ACC112 (cell line): ENCODE measurements around the gene MUC20.
"Not testable (repeated sequence)": the region's sequence is repeated elsewhere in the genome, so short reads cannot be mapped to it uniquely, and the experiment has no call there.

Experiments
- H2AFZ ChIP-seq: fragments of 200-600 bp; sonication (generic); one replicate; pipeline ENCODE4 v1.6.0; 2017; ENCODE audit warnings: antibody characterized with exemption, low read length; ENCODE audit not compliant: unreplicated experiment
- H3K27ac ChIP-seq: fragments of 200-600 bp; sonication (generic); 2 replicates; pipeline ENCODE4 v1.5.1; 2014; ENCODE audit warnings: low read depth, mild to moderate bottlenecking, antibody characterized with exemption, low read length, moderate library complexity
- H3K27me3 ChIP-seq: fragments of 200-600 bp; sonication (generic); 2 replicates; pipeline ENCODE4 v1.6.1; 2014; ENCODE audit warnings: mild to moderate bottlenecking, antibody characterized with exemption, low read length, moderate library complexity, mixed read lengths; ENCODE audit not compliant: insufficient read depth
- H3K36me3 ChIP-seq: fragments of 200-600 bp; sonication (generic); 2 replicates; pipeline ENCODE4 v1.6.1; 2016; ENCODE audit warnings: mild to moderate bottlenecking, antibody characterized with exemption, low read length, moderate library complexity, mixed read lengths; ENCODE audit not compliant: insufficient read depth
- H3K4me1 ChIP-seq: fragments of 200-600 bp; sonication (generic); one replicate; pipeline ENCODE4 v1.6.1; 2016; ENCODE audit warnings: low read length, mixed read lengths; ENCODE audit not compliant: insufficient read depth, unreplicated experiment, control insufficient read depth
- H3K4me3 ChIP-seq: fragments of 200-600 bp; sonication (generic); 2 replicates; pipeline ENCODE4 v1.5.1; 2014; ENCODE audit warnings: mild to moderate bottlenecking, low read depth, low read length
- H3K79me2 ChIP-seq: fragments of 200-600 bp; sonication (generic); one replicate; pipeline ENCODE4 v1.6.0; 2016; ENCODE audit warnings: low read length; ENCODE audit not compliant: control insufficient read depth, unreplicated experiment, insufficient read depth

MUC20 gene

GRCh38 chr3:195712535-195712910 is 8.3 kb upstream of the MUC20 start:
- not testable (repeated sequence) for H3K36me3 ChIP-seq, H3K27ac ChIP-seq, H3K79me2 ChIP-seq, H3K4me3 ChIP-seq, H2AFZ ChIP-seq
- H3K4me1 ChIP-seq = peaks cover 11% of the 10 kb centered on the region
- H3K27me3 ChIP-seq = peaks cover 11% of the 10 kb centered on the region

DNA sequence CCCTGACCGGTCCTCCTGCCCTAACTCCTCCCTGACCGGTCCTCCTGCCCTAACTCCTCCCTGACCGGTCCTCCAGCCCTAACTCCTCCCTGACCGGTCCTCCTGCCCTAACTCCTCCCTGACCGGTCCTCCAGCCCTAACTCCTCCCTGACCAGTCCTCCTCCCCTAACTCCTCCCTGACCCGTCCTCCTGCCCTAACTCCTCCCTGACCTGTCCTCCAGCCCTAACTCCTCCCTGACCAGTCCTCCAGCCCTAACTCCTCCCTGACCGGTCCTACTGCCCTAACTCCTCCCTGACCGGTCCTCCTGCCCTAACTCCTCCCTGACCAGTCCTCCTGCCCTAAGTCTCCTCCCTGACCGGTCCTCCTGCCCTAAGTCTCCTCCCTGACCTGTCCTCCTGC is 7.6 kb upstream of the MUC20 start:
- not testable (repeated sequence) for H3K36me3 ChIP-seq
- peaks cover 17% of the 10 kb centered on the region for H3K27me3 ChIP-seq

DNA sequence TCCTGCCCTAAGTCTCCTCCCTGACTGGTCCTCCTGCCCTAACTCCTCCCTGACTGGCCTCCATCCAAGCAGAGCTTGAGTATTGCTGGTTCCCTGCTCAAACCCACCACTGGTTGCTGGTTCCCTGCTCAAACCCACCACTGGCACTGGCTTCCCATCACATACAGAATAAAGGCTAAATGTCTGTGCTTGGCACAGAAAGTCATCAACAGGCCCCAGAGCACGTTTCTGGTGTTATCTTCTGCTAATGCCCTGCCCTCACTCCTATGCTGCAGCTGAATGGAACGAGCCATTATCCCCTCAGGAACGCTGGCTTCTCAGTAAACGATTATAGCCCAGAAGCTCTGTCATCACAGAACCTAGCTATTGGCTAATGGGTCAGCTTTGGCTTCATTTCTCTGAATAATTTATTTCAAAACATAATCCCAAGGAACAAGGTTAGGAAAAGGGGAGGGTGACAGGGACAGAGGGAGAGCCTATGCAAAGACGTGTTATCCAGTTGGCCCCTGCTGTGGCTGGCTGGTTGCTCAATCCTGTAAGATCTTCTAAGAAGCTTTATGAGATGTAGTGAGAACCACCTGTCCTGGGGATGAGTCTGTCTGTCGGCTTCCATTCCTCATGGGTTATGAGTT is 6.3 kb upstream of the MUC20 start:
- peaks cover 11% of the 10 kb centered on the region for H3K4me1 ChIP-seq
- H3K4me3 ChIP-seq = no peak overlapping the region
- no peak overlapping the region for H2AFZ ChIP-seq
- no peaks in the 10 kb centered on the region for H3K36me3 ChIP-seq
- no peaks in the 10 kb centered on the region for H3K79me2 ChIP-seq
- peaks cover 28% of the 10 kb centered on the region for H3K27me3 ChIP-seq
- no peak overlapping the region for H3K27ac ChIP-seq

More for the DNA sequence above, 7.6 kb upstream of the MUC20 start:
- not testable (repeated sequence) for H3K79me2 ChIP-seq, H2AFZ ChIP-seq, H3K27ac ChIP-seq, H3K4me3 ChIP-seq
- peaks cover 11% of the 10 kb centered on the region for H3K4me1 ChIP-seq

DNA sequence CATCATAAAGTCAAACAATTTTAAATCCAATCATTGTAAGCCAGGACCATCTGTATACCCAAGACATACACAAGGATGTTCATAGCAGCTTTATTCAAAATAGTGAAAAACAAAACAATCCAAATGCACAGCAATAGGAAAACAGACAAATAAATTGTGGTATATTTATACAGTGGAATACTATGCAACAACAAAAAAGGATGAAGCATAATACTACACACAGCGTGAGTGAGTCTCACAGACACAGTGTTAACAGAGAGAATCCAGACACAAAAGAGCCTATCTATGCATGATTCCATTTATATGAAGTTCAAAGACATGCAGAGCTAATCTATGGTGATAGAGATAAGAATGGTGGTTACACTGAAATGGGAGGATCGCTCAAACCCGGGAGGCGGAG is 5.6 kb upstream of the MUC20 start:
- Histone ChIP-seq H2AFZ (no peak overlapping the region), H3K36me3 (no peaks in the 10 kb centered on the region), H3K79me2 (no peaks in the 10 kb centered on the region), H3K4me3 (no peak overlapping the region), H3K4me1 (peaks cover 11% of the 10 kb centered on the region), H3K27ac (no peak overlapping the region), H3K27me3 (peaks cover 32% of the 10 kb centered on the region)

GRCh38 chr3:195715583-195716266 is 5.1 kb upstream of the MUC20 start:
- Histone ChIP-seq H3K27ac (no peak overlapping the region), H3K4me1 (peaks cover 11% of the 10 kb centered on the region), H3K27me3 (peaks cover 38% of the 10 kb centered on the region), H2AFZ (no peak overlapping the region), H3K36me3 (no peaks in the 10 kb centered on the region), H3K79me2 (no peaks in the 10 kb centered on the region), H3K4me3 (no peak overlapping the region)

GRCh38 chr3:195717416-195717815 is 3.4 kb upstream of the MUC20 start:
- H3K36me3 ChIP-seq = no peaks in the 10 kb centered on the region
- H3K79me2 ChIP-seq = no peaks in the 10 kb centered on the region
- peaks cover 41% of the 10 kb centered on the region for H3K27me3 ChIP-seq
- no peak overlapping the region for H3K4me3 ChIP-seq
- no peak overlapping the region for H2AFZ ChIP-seq
- H3K4me1 ChIP-seq = peaks cover 11% of the 10 kb centered on the region
- no peak overlapping the region for H3K27ac ChIP-seq

- H3K4me1 ChIP-seq = peaks cover 11% of the 10 kb centered on the region
- peaks cover 41% of the 10 kb centered on the region for H3K27me3 ChIP-seq
- no peaks in the 10 kb centered on the region for H3K79me2 ChIP-seq
- H3K36me3 ChIP-seq = no peaks in the 10 kb centered on the region
- H2AFZ ChIP-seq = no peak overlapping the region
- H3K27ac ChIP-seq = no peak overlapping the region
- H3K4me3 ChIP-seq = no peak overlapping the region
Measured at GRCh38 chr3:195717852-195718476, 2.8 kb upstream of the MUC20 start.

DNA sequence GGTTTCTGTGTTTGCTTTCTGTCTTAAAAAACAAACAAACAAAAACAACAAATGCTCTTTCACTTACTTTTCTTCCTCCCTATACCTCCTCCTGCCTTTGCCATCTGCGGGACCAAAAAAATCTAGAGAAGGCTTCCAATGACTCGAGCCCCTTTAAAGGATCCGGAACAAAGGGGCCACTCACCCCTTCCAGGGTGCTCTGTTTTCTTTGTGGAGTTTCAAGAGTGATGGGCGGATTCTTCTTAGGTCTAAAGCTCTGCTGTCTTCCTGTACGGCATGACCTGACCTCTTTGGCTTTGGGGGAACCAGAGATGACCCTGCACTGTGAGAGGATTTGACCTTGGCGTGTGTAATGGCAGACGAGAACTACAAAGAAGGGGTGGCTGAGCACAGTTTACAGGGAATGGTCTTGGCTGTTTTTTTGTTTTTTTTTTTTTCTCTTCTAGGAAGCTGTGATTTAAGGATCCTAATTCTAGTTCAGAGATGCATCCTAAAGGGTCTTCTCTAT is 2.2 kb upstream of the MUC20 start:
- Histone ChIP-seq H3K27ac (no peak overlapping the region), H2AFZ (no peak overlapping the region), H3K79me2 (no peaks in the 10 kb centered on the region), H3K4me3 (no peak overlapping the region), H3K27me3 (peaks cover 41% of the 10 kb centered on the region), H3K4me1 (peaks cover 11% of the 10 kb centered on the region), H3K36me3 (no peaks in the 10 kb centered on the region)

DNA sequence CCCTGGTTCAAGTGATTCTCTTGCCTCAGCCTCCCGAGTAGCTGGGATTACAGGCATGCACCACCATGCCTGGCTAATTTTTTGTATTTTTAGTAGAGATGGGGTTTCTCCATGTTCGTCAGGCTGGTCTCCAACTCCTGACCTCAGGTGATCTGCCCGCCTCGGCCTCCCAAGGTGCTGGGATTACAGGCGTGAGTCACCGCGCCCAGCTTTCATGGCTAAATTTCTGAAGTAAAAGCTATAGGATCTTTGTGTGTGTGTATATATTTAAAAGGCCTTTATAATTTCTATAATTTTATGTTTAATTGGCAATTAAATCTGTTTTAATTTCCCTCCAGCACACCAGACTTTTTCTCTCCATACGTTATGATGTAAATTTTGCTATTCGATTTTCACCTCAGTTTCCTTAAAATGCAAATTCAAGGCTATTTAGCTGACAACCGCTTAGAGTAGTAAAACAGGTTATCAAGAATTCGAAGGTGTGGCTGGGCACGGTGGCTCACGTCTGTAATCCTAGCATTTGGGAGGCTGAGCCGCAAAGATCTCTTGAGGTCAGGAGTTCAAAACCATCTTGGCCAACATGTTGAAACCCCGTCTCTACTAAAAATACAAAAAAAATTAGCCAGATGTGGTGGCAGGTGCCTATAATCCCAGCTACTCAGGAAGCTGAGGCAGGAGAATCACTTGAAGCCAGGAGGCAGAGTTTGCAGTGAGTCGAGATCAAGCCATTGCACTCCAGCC is 1.1 kb upstream of the MUC20 start:
- H3K79me2 ChIP-seq, H3K4me3 ChIP-seq, H3K36me3 ChIP-seq, H2AFZ ChIP-seq, H3K27ac ChIP-seq: not testable (repeated sequence)
- Histone ChIP-seq H3K4me1 (peaks cover 11% of the 10 kb centered on the region), H3K27me3 (peaks cover 36% of the 10 kb centered on the region)

- not testable (repeated sequence) for H2AFZ ChIP-seq, H3K79me2 ChIP-seq, H3K4me3 ChIP-seq, H3K36me3 ChIP-seq, H3K27ac ChIP-seq, H3K4me1 ChIP-seq
- H3K27me3 ChIP-seq = peaks cover 33% of the 10 kb centered on the region
Measured at GRCh38 chr3:195722139-195722995, 1.6 kb downstream of the MUC20 start.
